SK-N-SH treated with all-trans-retinoic acid at 6 μM for 48 hours (cell line): ENCODE measurements around the gene RPRD1A.
"Not testable (repeated sequence)": the region's sequence is repeated elsewhere in the genome, so short reads cannot be mapped to it uniquely, and the experiment has no call there.

Source experiments
- ATAC-seq: fragments of 200-7000 bp; cut with Tn5 transposase; 3 replicates; pipeline ENCODE4 v1.9.1; 2020; ENCODE audit warnings: mild to moderate bottlenecking, moderate library complexity
- ARNTL ChIP-seq: fragments of 450-650 bp; formaldehyde crosslinking; IDR thresholded peaks from 2 replicates; pipeline ENCODE4 v1.5.0; 2020; ENCODE audit warnings: low read depth, mild to moderate bottlenecking, moderate library complexity, borderline replicate concordance
- BACH2 ChIP-seq: fragments of 250-450 bp; sonication (Bioruptor Pico); IDR thresholded peaks from 2 replicates; pipeline ENCODE4 v1.9.0; 2021; ENCODE audit warnings: mild to moderate bottlenecking, borderline replicate concordance
- CSDC2 ChIP-seq: fragments of 250-450 bp; sonication (Bioruptor Pico); IDR thresholded peaks from 2 replicates; pipeline ENCODE4 v1.5.0; 2020; ENCODE audit warnings: mild to moderate bottlenecking, moderate library complexity
- ESRRG ChIP-seq: fragments of 250-450 bp; sonication (Bioruptor Pico); IDR thresholded peaks from 2 replicates; pipeline ENCODE4 v1.6.1; 2021; ENCODE audit warnings: mild to moderate bottlenecking
- GLIS3 ChIP-seq: fragments of 250-450 bp; sonication (Bioruptor Pico); IDR thresholded peaks from 2 replicates; pipeline ENCODE4 v1.5.0; 2020; ENCODE audit warnings: mild to moderate bottlenecking, moderate library complexity
- ISL1 ChIP-seq: fragments of 250-450 bp; sonication (Bioruptor Pico); IDR thresholded peaks from 2 replicates; pipeline ENCODE4 v2.1.2; 2022; ENCODE audit warnings: mild to moderate bottlenecking, moderate library complexity
- OSR1 ChIP-seq: fragments of 250-450 bp; sonication (Bioruptor Pico); IDR thresholded peaks from 2 replicates; pipeline ENCODE4 v1.8.0; 2022; ENCODE audit warnings: moderate library complexity, mild to moderate bottlenecking, inconsistent platforms
- PPARA ChIP-seq: fragments of 250-450 bp; sonication (Bioruptor Pico); IDR thresholded peaks from 2 replicates; pipeline ENCODE4 v1.5.0; 2020; ENCODE audit warnings: mild to moderate bottlenecking, borderline replicate concordance
- RARB ChIP-seq: fragments of 250-450 bp; sonication (Bioruptor Pico); IDR thresholded peaks from 2 replicates; pipeline ENCODE4 v1.8.0; 2021; ENCODE audit warnings: mild to moderate bottlenecking, moderate library complexity
- SNAI2 ChIP-seq: fragments of 250-450 bp; sonication (Bioruptor Pico); IDR thresholded peaks from 2 replicates; pipeline ENCODE4 v1.5.0; 2020; ENCODE audit warnings: mild to moderate bottlenecking, moderate library complexity
- TCF4 ChIP-seq: fragments of 250-450 bp; sonication (Bioruptor Pico); IDR thresholded peaks from 2 replicates; pipeline ENCODE4 v1.8.0; 2021; ENCODE audit warnings: mild to moderate bottlenecking, moderate library complexity, borderline replicate concordance
- TOX ChIP-seq: fragments of 250-450 bp; sonication (Bioruptor Pico); IDR thresholded peaks from 2 replicates; pipeline ENCODE4 v1.8.0; 2021; ENCODE audit warnings: mild to moderate bottlenecking, moderate library complexity, borderline replicate concordance
- ZC3H10 ChIP-seq: fragments of 250-450 bp; sonication (Bioruptor Pico); IDR thresholded peaks from 2 replicates; pipeline ENCODE4 v1.5.1; 2021; ENCODE audit warnings: mild to moderate bottlenecking, moderate library complexity
- ZFP3 ChIP-seq: fragments of 250-450 bp; sonication (Bioruptor Pico); IDR thresholded peaks from 2 replicates; pipeline ENCODE4 v1.5.0; 2020; ENCODE audit warnings: mild to moderate bottlenecking, moderate library complexity
- ZFP30 ChIP-seq: fragments of 450-650 bp; formaldehyde crosslinking; IDR thresholded peaks from 2 replicates; pipeline ENCODE4 v1.5.0; 2022; ENCODE audit warnings: mild to moderate bottlenecking, moderate library complexity
- ZNF565 ChIP-seq: fragments of 450-650 bp; formaldehyde crosslinking; conservative IDR thresholded peaks from 2 replicates; pipeline ENCODE4 v1.5.0; 2020; ENCODE audit warnings: low read depth, mild to moderate bottlenecking, moderate library complexity
- ZNF70 ChIP-seq: fragments of 450-650 bp; formaldehyde crosslinking; IDR thresholded peaks from 2 replicates; pipeline ENCODE4 v1.5.0; 2020; ENCODE audit warnings: mild to moderate bottlenecking, moderate library complexity
- ZNF8 ChIP-seq: fragments of 450-650 bp; formaldehyde crosslinking; IDR thresholded peaks from 2 replicates; pipeline ENCODE4 v1.5.0; 2020; ENCODE audit warnings: mild to moderate bottlenecking, moderate library complexity
- TF ChIP-seq, protein P1 (sequence below): fragments of 250-450 bp; sonication (Bioruptor Pico); IDR thresholded peaks from 2 replicates; pipeline ENCODE4 v1.8.0; 2020; ENCODE audit warnings: mild to moderate bottlenecking, moderate library complexity, borderline replicate concordance
- TF ChIP-seq, protein P2 (sequence below): fragments of 250-450 bp; sonication (Bioruptor Pico); IDR thresholded peaks from 2 replicates; pipeline ENCODE4 v1.5.1; 2021; ENCODE audit warnings: mild to moderate bottlenecking, moderate library complexity
- TF ChIP-seq, protein P3 (sequence below): fragments of 250-450 bp; sonication (Bioruptor Pico); IDR thresholded peaks from 2 replicates; pipeline ENCODE4 v1.5.1; 2020; ENCODE audit warnings: low read depth, mild to moderate bottlenecking, moderate library complexity
- TF ChIP-seq, protein P4 (sequence below): fragments of 250-450 bp; sonication (Bioruptor Pico); IDR thresholded peaks from 2 replicates; pipeline ENCODE4 v1.5.0; 2020; ENCODE audit warnings: mild to moderate bottlenecking, moderate library complexity
- TF ChIP-seq, protein P5 (sequence below): fragments of 250-450 bp; sonication (Bioruptor Pico); IDR thresholded peaks from 2 replicates; pipeline ENCODE4 v1.8.0; 2021; ENCODE audit warnings: low read depth, mild to moderate bottlenecking, moderate library complexity, borderline replicate concordance

Gene RPRD1A

DNA sequence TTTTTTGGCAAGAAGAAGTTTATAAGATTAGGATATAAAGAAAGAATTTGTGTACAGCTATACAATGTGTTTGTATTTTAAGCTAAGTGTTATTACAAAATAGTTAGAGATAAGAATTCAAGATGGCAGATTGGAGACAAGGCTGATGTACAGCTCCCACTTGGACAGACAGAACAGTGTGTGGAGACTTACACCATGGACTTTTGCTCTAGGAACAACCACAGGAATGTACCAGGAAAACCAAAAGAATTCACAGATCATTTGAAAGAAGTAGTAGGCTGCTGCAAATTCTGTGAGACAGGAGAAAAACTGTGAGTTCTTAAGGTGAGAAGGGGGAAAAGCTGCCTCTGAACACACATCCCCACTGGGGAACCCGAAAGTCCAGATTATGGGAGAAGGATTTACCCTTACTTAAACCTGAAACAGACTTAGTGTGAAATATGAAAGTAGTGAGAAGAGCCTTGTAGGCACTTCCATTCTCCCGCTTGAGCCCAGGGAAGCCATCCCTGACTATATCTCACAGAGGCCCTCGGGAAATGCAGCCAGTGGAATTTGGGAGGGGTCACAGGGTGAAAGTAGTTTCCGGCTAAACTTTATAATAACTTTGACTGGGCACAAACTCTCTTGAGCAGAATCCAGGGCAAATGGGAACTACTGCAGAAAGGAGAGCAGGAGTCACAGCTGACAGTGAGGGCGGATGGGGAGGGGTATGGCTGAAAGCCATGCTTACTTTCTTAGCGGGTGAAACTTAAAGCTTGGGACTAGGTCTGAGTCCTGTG is 11.6 kb upstream of the RPRD1A start:
- TF ChIP-seq ESRRG (CRISPR knock-in tag) = no peak
- TF ChIP-seq ARNTL (CRISPR knock-in tag) = no peak
- TF ChIP-seq GLIS3 = no peak
- TF ChIP-seq, protein P1, sequence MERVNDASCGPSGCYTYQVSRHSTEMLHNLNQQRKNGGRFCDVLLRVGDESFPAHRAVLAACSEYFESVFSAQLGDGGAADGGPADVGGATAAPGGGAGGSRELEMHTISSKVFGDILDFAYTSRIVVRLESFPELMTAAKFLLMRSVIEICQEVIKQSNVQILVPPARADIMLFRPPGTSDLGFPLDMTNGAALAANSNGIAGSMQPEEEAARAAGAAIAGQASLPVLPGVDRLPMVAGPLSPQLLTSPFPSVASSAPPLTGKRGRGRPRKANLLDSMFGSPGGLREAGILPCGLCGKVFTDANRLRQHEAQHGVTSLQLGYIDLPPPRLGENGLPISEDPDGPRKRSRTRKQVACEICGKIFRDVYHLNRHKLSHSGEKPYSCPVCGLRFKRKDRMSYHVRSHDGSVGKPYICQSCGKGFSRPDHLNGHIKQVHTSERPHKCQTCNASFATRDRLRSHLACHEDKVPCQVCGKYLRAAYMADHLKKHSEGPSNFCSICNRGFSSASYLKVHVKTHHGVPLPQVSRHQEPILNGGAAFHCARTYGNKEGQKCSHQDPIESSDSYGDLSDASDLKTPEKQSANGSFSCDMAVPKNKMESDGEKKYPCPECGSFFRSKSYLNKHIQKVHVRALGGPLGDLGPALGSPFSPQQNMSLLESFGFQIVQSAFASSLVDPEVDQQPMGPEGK = no peak
- TF ChIP-seq ZNF8 (CRISPR knock-in tag) = no peak
- no peak for TF ChIP-seq PPARA
- TF ChIP-seq ZNF70 (CRISPR knock-in tag) = no peak
- no peak for TF ChIP-seq ZNF565 (CRISPR knock-in tag)
- no peak for TF ChIP-seq ZC3H10 (CRISPR knock-in tag)
- no peak for TF ChIP-seq TCF4 (CRISPR knock-in tag)
- TF ChIP-seq BACH2 (CRISPR knock-in tag) = no peak
- no peak for TF ChIP-seq SNAI2
- TF ChIP-seq CSDC2 = no peak
- TF ChIP-seq RARB (CRISPR knock-in tag) = no peak
- TF ChIP-seq ZFP30 (CRISPR knock-in tag) = no peak
- TF ChIP-seq, protein P2, sequence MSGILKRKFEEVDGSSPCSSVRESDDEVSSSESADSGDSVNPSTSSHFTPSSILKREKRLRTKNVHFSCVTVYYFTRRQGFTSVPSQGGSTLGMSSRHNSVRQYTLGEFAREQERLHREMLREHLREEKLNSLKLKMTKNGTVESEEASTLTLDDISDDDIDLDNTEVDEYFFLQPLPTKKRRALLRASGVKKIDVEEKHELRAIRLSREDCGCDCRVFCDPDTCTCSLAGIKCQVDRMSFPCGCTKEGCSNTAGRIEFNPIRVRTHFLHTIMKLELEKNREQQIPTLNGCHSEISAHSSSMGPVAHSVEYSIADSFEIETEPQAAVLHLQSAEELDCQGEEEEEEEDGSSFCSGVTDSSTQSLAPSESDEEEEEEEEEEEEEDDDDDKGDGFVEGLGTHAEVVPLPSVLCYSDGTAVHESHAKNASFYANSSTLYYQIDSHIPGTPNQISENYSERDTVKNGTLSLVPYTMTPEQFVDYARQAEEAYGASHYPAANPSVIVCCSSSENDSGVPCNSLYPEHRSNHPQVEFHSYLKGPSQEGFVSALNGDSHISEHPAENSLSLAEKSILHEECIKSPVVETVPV (CRISPR knock-in tag) = no peak
- TF ChIP-seq ZFP3 (CRISPR knock-in tag) = no peak
- no peak for TF ChIP-seq TOX
- no peak for TF ChIP-seq OSR1 (CRISPR knock-in tag)
- ATAC-seq = no peak

DNA sequence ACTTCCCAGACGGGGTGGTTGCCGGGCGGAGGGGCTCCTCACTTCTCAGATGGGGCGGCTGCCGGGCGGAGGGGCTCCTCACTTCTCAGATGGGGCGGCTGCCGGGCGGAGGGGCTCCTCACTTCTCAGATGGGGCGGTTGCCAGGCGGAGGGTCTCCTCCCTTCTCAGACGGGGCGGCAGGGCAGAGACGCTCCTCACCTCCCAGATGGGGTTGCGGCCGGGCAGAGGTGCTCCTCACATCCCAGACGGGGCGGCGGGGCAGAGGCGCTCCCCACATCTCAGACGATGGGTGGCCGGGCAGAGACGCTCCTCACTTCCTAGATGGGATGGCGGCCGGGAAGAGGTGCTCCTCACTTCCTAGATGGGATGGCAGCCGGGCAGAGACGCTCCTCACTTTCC is 10.4 kb upstream of the RPRD1A start:
- ATAC-seq = not testable (repeated sequence)

DNA sequence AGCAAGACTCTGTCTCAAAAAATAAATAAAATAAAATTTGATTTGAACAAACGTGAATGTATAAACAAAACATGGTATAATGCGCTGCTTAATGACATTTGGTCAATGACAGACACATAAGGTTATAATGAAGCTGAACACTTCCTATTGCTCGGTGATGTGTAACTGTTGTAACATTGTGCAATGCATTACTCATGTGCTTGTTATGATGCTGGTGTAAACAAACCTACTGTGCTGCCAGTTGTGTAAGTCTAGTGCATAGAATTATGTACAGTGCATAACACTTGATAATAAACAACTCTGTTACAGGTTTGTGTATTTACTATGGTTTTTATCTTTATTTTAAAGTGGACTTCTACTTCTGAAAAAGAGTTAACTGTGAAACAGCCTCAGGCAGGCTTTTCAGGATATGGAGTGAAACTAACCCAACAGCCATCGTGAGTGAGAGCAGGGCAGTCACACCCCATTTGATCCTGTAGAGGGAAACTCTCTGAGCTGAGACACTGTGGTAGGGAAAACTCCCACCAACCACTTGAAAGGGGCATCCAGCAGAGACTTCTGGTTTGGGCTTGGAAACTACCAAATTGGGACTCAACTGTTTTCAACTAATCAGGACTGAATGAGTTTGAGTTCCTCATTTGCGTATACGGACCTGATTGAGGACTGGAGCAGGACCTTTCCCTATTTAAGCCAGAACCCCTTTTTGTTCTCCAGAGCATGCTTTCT is 8.7 kb upstream of the RPRD1A start:
- no peak for ATAC-seq
- no peak for TF ChIP-seq PPARA
- TF ChIP-seq, protein P3, sequence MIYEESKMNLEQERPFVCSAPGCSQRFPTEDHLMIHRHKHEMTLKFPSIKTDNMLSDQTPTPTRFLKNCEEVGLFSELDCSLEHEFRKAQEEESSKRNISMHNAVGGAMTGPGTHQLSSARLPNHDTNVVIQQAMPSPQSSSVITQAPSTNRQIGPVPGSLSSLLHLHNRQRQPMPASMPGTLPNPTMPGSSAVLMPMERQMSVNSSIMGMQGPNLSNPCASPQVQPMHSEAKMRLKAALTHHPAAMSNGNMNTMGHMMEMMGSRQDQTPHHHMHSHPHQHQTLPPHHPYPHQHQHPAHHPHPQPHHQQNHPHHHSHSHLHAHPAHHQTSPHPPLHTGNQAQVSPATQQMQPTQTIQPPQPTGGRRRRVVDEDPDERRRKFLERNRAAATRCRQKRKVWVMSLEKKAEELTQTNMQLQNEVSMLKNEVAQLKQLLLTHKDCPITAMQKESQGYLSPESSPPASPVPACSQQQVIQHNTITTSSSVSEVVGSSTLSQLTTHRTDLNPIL (CRISPR knock-in tag) = no peak
- TF ChIP-seq TOX = no peak
- TF ChIP-seq ZNF8 (CRISPR knock-in tag) = no peak
- TF ChIP-seq ZNF70 (CRISPR knock-in tag) = no peak

DNA sequence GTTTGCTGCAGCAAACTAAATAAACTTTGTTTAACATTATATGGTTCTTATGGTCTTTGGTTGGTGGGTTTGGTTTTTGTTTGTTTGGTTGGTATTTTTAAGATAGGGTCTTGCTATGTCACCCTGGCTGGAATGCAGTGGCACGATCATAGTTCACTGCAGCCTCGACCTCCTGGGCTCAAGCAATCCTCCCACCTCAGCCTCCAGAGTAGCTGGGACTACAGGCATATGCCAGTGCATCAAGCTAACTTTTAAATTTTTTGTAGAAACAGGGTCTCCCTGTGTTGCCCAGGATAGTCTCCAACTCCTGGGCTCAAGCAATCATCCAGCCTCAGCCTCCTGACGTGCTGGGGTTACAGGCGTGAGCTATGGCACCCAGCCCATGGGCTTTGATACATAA is 7.1 kb upstream of the RPRD1A start:
- TF ChIP-seq BACH2 (CRISPR knock-in tag) = no peak
- TF ChIP-seq, protein P1 = no peak
- no peak for TF ChIP-seq ZFP30 (CRISPR knock-in tag)
- TF ChIP-seq ZNF565 (CRISPR knock-in tag) = no peak
- TF ChIP-seq, protein P4, sequence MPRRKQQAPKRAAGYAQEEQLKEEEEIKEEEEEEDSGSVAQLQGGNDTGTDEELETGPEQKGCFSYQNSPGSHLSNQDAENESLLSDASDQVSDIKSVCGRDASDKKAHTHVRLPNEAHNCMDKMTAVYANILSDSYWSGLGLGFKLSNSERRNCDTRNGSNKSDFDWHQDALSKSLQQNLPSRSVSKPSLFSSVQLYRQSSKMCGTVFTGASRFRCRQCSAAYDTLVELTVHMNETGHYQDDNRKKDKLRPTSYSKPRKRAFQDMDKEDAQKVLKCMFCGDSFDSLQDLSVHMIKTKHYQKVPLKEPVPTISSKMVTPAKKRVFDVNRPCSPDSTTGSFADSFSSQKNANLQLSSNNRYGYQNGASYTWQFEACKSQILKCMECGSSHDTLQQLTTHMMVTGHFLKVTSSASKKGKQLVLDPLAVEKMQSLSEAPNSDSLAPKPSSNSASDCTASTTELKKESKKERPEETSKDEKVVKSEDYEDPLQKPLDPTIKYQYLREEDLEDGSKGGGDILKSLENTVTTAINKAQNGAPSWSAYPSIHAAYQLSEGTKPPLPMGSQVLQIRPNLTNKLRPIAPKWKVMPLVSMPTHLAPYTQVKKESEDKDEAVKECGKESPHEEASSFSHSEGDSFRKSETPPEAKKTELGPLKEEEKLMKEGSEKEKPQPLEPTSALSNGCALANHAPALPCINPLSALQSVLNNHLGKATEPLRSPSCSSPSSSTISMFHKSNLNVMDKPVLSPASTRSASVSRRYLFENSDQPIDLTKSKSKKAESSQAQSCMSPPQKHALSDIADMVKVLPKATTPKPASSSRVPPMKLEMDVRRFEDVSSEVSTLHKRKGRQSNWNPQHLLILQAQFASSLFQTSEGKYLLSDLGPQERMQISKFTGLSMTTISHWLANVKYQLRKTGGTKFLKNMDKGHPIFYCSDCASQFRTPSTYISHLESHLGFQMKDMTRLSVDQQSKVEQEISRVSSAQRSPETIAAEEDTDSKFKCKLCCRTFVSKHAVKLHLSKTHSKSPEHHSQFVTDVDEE = no peak
- TF ChIP-seq ESRRG (CRISPR knock-in tag) = no peak
- no peak for TF ChIP-seq ISL1 (CRISPR knock-in tag)
- no peak for TF ChIP-seq ZC3H10 (CRISPR knock-in tag)
- TF ChIP-seq OSR1 (CRISPR knock-in tag) = no peak
- TF ChIP-seq, protein P5, sequence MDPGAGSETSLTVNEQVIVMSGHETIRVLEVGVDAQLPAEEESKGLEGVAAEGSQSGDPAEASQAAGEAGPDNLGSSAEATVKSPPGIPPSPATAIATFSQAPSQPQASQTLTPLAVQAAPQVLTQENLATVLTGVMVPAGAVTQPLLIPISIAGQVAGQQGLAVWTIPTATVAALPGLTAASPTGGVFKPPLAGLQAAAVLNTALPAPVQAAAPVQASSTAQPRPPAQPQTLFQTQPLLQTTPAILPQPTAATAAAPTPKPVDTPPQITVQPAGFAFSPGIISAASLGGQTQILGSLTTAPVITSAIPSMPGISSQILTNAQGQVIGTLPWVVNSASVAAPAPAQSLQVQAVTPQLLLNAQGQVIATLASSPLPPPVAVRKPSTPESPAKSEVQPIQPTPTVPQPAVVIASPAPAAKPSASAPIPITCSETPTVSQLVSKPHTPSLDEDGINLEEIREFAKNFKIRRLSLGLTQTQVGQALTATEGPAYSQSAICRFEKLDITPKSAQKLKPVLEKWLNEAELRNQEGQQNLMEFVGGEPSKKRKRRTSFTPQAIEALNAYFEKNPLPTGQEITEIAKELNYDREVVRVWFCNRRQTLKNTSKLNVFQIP (CRISPR knock-in tag) = no peak
- no peak for TF ChIP-seq RARB (CRISPR knock-in tag)
- TF ChIP-seq ZNF8 (CRISPR knock-in tag) = no peak
- ATAC-seq = no peak
